ENCODE results near the gene TESK1.

DNA sequence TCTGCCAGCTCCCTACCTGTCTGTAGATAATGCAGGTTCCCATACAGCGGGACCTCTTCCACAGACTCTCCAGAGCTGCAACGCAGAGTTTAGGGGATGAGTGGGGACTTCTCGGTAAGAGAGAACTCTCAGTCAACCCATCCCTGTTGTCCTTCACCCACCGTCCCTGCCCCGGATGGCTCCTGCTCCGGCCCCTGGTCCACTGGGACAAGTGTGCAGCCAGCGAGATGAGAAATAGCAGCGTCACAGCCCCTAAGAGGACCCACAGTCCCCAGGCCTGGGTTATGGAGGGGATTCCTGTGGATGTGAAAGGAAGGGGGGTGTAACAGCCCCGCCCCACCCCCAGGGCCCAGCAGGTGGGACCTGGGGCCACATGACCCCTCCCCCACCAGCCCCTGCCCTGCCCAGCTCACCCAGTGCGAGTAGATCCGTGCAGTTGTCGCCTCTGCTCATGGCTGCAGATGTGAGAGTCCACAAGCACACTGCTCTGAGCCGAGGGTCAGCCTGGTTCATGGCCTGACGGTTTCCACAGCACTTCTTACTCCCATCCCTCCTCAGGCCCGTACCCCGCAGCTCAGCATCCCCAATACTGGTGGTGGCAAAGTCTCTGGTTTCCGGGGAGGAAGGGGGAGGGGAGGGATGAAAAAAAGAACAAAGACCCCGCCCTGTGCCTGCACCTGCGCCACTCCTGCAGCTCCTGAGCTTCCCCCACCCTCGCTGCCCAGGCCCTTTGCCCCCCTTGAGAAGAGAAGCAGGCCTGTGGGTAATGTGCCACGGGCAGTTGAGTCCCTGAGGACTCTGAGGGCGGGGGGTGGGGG is 45.5 kb downstream of the TESK1 start, which contains the start of gene SIT1:
- TF ChIP-seq MYC (IDR thresholded peaks at IDR 0.05; ENCODE audit: borderline replicate concordance, low read length) (no peak), MAZ (IDR thresholded peaks at IDR 0.05; ENCODE audit: borderline replicate concordance, low read depth, low read length) (no peak), FOSL2 (IDR thresholded peaks at IDR 0.05) (no peak), FOSL2 (CRISPR knock-in tag; IDR thresholded peaks at IDR 0.05) (no peak), POLR2AphosphoS2 (conservative IDR thresholded peaks at IDR 0.05; ENCODE audit: low read length) (no peak)
- TF ChIP-seq, protein P1, sequence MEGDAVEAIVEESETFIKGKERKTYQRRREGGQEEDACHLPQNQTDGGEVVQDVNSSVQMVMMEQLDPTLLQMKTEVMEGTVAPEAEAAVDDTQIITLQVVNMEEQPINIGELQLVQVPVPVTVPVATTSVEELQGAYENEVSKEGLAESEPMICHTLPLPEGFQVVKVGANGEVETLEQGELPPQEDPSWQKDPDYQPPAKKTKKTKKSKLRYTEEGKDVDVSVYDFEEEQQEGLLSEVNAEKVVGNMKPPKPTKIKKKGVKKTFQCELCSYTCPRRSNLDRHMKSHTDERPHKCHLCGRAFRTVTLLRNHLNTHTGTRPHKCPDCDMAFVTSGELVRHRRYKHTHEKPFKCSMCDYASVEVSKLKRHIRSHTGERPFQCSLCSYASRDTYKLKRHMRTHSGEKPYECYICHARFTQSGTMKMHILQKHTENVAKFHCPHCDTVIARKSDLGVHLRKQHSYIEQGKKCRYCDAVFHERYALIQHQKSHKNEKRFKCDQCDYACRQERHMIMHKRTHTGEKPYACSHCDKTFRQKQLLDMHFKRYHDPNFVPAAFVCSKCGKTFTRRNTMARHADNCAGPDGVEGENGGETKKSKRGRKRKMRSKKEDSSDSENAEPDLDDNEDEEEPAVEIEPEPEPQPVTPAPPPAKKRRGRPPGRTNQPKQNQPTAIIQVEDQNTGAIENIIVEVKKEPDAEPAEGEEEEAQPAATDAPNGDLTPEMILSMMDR (IDR thresholded peaks at IDR 0.05): no peak
- TF ChIP-seq, protein P2, sequence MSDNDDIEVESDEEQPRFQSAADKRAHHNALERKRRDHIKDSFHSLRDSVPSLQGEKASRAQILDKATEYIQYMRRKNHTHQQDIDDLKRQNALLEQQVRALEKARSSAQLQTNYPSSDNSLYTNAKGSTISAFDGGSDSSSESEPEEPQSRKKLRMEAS (IDR thresholded peaks at IDR 0.05): no peak

All from A549 (cell line).